Neural cell (in vitro differentiated cells): ENCODE data around the gene FOXK2. TPM values are rescaled to one million over a fixed set of nuclear protein-coding genes. Genes with fewer than 3 reads are reported as not detected.

Experiments used
- H2AFZ ChIP-seq: fragments of 200-600, 300-800 bp; sonication (generic), shearing (Covaris generic); 2 replicates; pipeline ENCODE4 v1.6.0; 2014; ENCODE audit warnings: low read depth, mild to moderate bottlenecking, antibody characterized with exemption, low read length, moderate library complexity
- H3F3A ChIP-seq: fragments of 200-600 bp; shearing (Covaris generic); 2 replicates; pipeline ENCODE4 v1.6.1; 2016; ENCODE audit warnings: mild to moderate bottlenecking, moderate library complexity, mixed read lengths, antibody characterized with exemption, low read length; ENCODE audit not compliant: insufficient read depth, poor library complexity, severe bottlenecking
- H3K27ac ChIP-seq: fragments of 200-600, 300-800 bp; sonication (generic), shearing (Covaris generic); 2 replicates; pipeline ENCODE4 v1.5.1; 2014; ENCODE audit warnings: mild to moderate bottlenecking, low read length, moderate library complexity
- H3K27me3 ChIP-seq: fragments of 300-800, 200-600 bp; sonication (generic), shearing (Covaris generic); 2 replicates; pipeline ENCODE4 v1.6.0; 2014; ENCODE audit warnings: mild to moderate bottlenecking, low read depth, low read length, moderate library complexity; ENCODE audit not compliant: insufficient read depth
- H3K36me3 ChIP-seq: fragments of 300-800, 200-600 bp; sonication (generic), shearing (Covaris generic); 2 replicates; pipeline ENCODE4 v1.5.1; 2014; ENCODE audit warnings: mild to moderate bottlenecking, antibody characterized with exemption, low read length, moderate library complexity; ENCODE audit not compliant: insufficient read depth
- H3K4me2 ChIP-seq: fragments of 300-800, 200-600 bp; sonication (generic), shearing (Covaris generic); 2 replicates; pipeline ENCODE4 v1.6.0; 2014; ENCODE audit warnings: mild to moderate bottlenecking, low read length
- H3K4me3 ChIP-seq: fragments of 300-800, 200-600 bp; sonication (generic), shearing (Covaris generic); 2 replicates; pipeline ENCODE4 v1.5.1; 2014; ENCODE audit warnings: mild to moderate bottlenecking, low read length, moderate library complexity
- H3K79me2 ChIP-seq: fragments of 200-600 bp; shearing (Covaris generic); replicated peaks from 2 replicates; pipeline ENCODE4 v1.6.0; 2014; ENCODE audit warnings: mild to moderate bottlenecking, low read length, moderate library complexity; ENCODE audit not compliant: insufficient read depth
- H3K9ac ChIP-seq: fragments of 300-800, 200-600 bp; sonication (generic), shearing (Covaris generic); 2 replicates; pipeline ENCODE4 v1.6.1; 2016; ENCODE audit warnings: mild to moderate bottlenecking, low read length, mixed read lengths
- H3K9me2 ChIP-seq: fragments of 200-600 bp; shearing (Covaris generic); 2 replicates; pipeline ENCODE4 v1.6.1; 2016; ENCODE audit warnings: mild to moderate bottlenecking, low read length, mixed read lengths; ENCODE audit not compliant: insufficient read depth
- H3K9me3 ChIP-seq: fragments of 200-600, 300-800 bp; sonication (generic), shearing (Covaris generic); 2 replicates; pipeline ENCODE4 v1.6.1; 2016; ENCODE audit warnings: mild to moderate bottlenecking, mixed run types, low read length, moderate library complexity, mixed read lengths
- H4K20me1 ChIP-seq: fragments of 200-600 bp; shearing (Covaris generic); 2 replicates; pipeline ENCODE4 v1.6.1; 2016; ENCODE audit warnings: mild to moderate bottlenecking, mixed run types; ENCODE audit not compliant: insufficient read depth
- CTCF ChIP-seq: fragments of 450-650 bp; IDR thresholded peaks from 2 replicates; pipeline ENCODE4 v1.5.1; 2014; ENCODE audit warnings: antibody characterized with exemption, mild to moderate bottlenecking, moderate library complexity; ENCODE audit not compliant: poor library complexity, severe bottlenecking
- EP300 ChIP-seq: fragments of 450-650 bp; conservative IDR thresholded peaks from 2 replicates; pipeline ENCODE4 v1.6.1; 2014; ENCODE audit warnings: antibody characterized with exemption, mild to moderate bottlenecking, moderate library complexity; ENCODE audit not compliant: poor library complexity, severe bottlenecking
- EZH2 ChIP-seq: fragments of 200-600, 300-800 bp; shearing (Covaris generic), sonication (generic); IDR thresholded peaks from 2 replicates; pipeline ENCODE4 v1.6.1; 2014; ENCODE audit warnings: antibody characterized with exemption, low read length, borderline replicate concordance, mild to moderate bottlenecking; ENCODE audit not compliant: insufficient read depth, poor library complexity, severe bottlenecking
- MXI1 ChIP-seq: fragments of 450-650 bp; conservative IDR thresholded peaks from 2 replicates; pipeline ENCODE4 v1.6.1; 2014; ENCODE audit warnings: antibody characterized with exemption, mild to moderate bottlenecking; ENCODE audit not compliant: poor library complexity, severe bottlenecking
- POLR2AphosphoS5 ChIP-seq: IDR thresholded peaks from 2 replicates; pipeline ENCODE4 v1.6.1; 2012
- RAD21 ChIP-seq: fragments of 450-650 bp; conservative IDR thresholded peaks from 2 replicates; pipeline ENCODE4 v1.6.1; 2014; ENCODE audit warnings: antibody characterized with exemption, mild to moderate bottlenecking, moderate library complexity
- REST ChIP-seq: IDR thresholded peaks from 2 replicates; pipeline ENCODE4 v1.6.1; 2012; ENCODE audit warnings: borderline replicate concordance
- SMC3 ChIP-seq: fragments of 450-650 bp; conservative IDR thresholded peaks from 2 replicates; pipeline ENCODE4 v1.6.1; 2014; ENCODE audit warnings: antibody characterized with exemption, mild to moderate bottlenecking, moderate library complexity; ENCODE audit not compliant: poor library complexity
- TAF1 ChIP-seq: IDR thresholded peaks from 2 replicates; pipeline ENCODE4 v1.6.1; 2012; ENCODE audit warnings: low read depth
- polyA plus RNA-seq: library from polyadenylated mRNA; depleted of rRNA; stranded (reverse); fragments of >200 nt; gene quantifications from 2 replicates; pipeline ENCODE4 v1.2.3, GENCODE V29; 2014

Gene FOXK2
- polyA plus RNA-seq, 1 donor from 2014 or later: 24.4 TPM

GRCh38 chr17:82599674-82600661 lies 80.4 kb downstream of the FOXK2 start:
- H3K4me3 ChIP-seq: no peak overlapping the region
- H3K36me3 ChIP-seq: peaks cover 4% of the 10 kb centered on the region
- no peak overlapping the region for H3K27ac ChIP-seq
- no peaks in the 10 kb centered on the region for H3K27me3 ChIP-seq
- no peak for TF ChIP-seq MXI1
- TF ChIP-seq REST: no peak
- TF ChIP-seq POLR2AphosphoS5: no peak
- TF ChIP-seq RAD21: no peak
- no peak for TF ChIP-seq SMC3
- TF ChIP-seq CTCF: no peak
- no peak for TF ChIP-seq EZH2
- TF ChIP-seq TAF1: no peak
- TF ChIP-seq EP300: no peak
- H3K79me2 ChIP-seq: no peaks in the 10 kb centered on the region
- no peaks in the 10 kb centered on the region for H3K9me3 ChIP-seq
- no peak overlapping the region for H2AFZ ChIP-seq
- H3K9me2 ChIP-seq: no peaks in the 10 kb centered on the region
- H4K20me1 ChIP-seq: no peaks in the 10 kb centered on the region
- H3K9ac ChIP-seq: no peak overlapping the region
- H3F3A ChIP-seq: no peaks in the 10 kb centered on the region
- no peak overlapping the region for H3K4me2 ChIP-seq

GRCh38 chr17:82600731-82601446 lies 81.4 kb downstream of the FOXK2 start:
- Histone ChIP-seq H4K20me1 (no peaks in the 10 kb centered on the region), H2AFZ (no peak overlapping the region), H3K4me3 (no peak overlapping the region), H3F3A (no peaks in the 10 kb centered on the region), H3K36me3 (peaks cover 4% of the 10 kb centered on the region), H3K9ac (no peak overlapping the region), H3K27me3 (no peaks in the 10 kb centered on the region), H3K4me2 (no peak overlapping the region), H3K9me3 (no peaks in the 10 kb centered on the region), H3K9me2 (no peaks in the 10 kb centered on the region), H3K79me2 (no peaks in the 10 kb centered on the region), H3K27ac (no peak overlapping the region)
- no peak for TF ChIP-seq CTCF
- TF ChIP-seq RAD21: no peak
- TF ChIP-seq SMC3: no peak
- no peak for TF ChIP-seq POLR2AphosphoS5
- TF ChIP-seq REST: no peak
- no peak for TF ChIP-seq MXI1
- no peak for TF ChIP-seq EZH2
- TF ChIP-seq TAF1: no peak
